A549 (cell line): Measurements from ENCODE around the gene SYNPR.

Experiments
- BHLHE40 ChIP-seq: IDR thresholded peaks from 2 replicates; pipeline ENCODE4 v1.6.1; 2012; ENCODE audit warnings: low read depth, low read length, inconsistent platforms
- CEBPB ChIP-seq, 2 experiments: fragments of >200 bp in 1 of 2; sonication (Bioruptor Twin) in 1 of 2; formaldehyde crosslinking in 1 of 2; IDR thresholded peaks; 2 replicates each; pipeline ENCODE4 v1.6.1; 2012 to 2016
- CTCF ChIP-seq: fragments of >200 bp; sonication (Bioruptor Twin); formaldehyde crosslinking; IDR thresholded peaks from 3 replicates; pipeline ENCODE4 v1.5.1; 2016
- ELK1 ChIP-seq: fragments of 150-350 bp; IDR thresholded peaks from 2 replicates; pipeline ENCODE4 v1.6.1; 2014; ENCODE audit warnings: low read depth, mild to moderate bottlenecking, low read length
- ESRRA ChIP-seq: fragments of 150-350 bp; IDR thresholded peaks from 2 replicates; pipeline ENCODE4 v1.6.1; 2014; ENCODE audit warnings: mild to moderate bottlenecking, low read length, borderline replicate concordance
- JUN ChIP-seq, 2 experiments: fragments of >200 bp; sonication (Bioruptor Twin); formaldehyde crosslinking; IDR thresholded peaks; 2 replicates in 1 of 2; 3 replicates in 1 of 2; pipeline ENCODE4 v1.6.1; 2016 to 2017
- PBX3 ChIP-seq: IDR thresholded peaks from 2 replicates; pipeline ENCODE4 v1.6.1; 2012
- PHF8 ChIP-seq: fragments of 200-600 bp; sonication (generic); IDR thresholded peaks from 2 replicates; pipeline ENCODE4 v1.6.1; 2016; ENCODE audit warnings: low read depth, mild to moderate bottlenecking, antibody characterized with exemption, moderate library complexity, borderline replicate concordance
- SMC3 ChIP-seq: fragments of >200 bp; sonication (Bioruptor Twin); formaldehyde crosslinking; IDR thresholded peaks from 3 replicates; pipeline ENCODE4 v1.6.1; 2018; ENCODE audit warnings: inconsistent platforms
- SREBF2 ChIP-seq: fragments of 450-650 bp; IDR thresholded peaks from 2 replicates; pipeline ENCODE4 v1.6.1; 2014; ENCODE audit warnings: mild to moderate bottlenecking, moderate library complexity
- TP53 ChIP-seq: fragments of 250-450 bp; sonication (Bioruptor Pico); IDR thresholded peaks from 2 replicates; pipeline ENCODE4 v1.5.0; 2021; ENCODE audit warnings: mild to moderate bottlenecking, moderate library complexity

- no peak for TF ChIP-seq CTCF
- TF ChIP-seq ESRRA = no peak
- no peak for TF ChIP-seq ELK1
- TF ChIP-seq CEBPB (IDR thresholded peaks at IDR 0.05) = 0 out of 4 replicates have a peak, but pooled peaks of 1 of the 2 experiments have one; percentile 14
- TF ChIP-seq PBX3 = no peak
- no peak for TF ChIP-seq SREBF2
- TF ChIP-seq BHLHE40 = no peak
- no peak for TF ChIP-seq JUN (IDR thresholded peaks at IDR 0.05)
- TF ChIP-seq PHF8 = no peak
- TF ChIP-seq TP53 (CRISPR knock-in tag) = no peak
- no peak for TF ChIP-seq SMC3
These were observed 65.6 kb downstream of the SYNPR start for GRCh38 chr3:63343674-63344073.
